GM12864 (cell line): ENCODE data around the gene PPARD.
"Not testable (repeated sequence)": the region's sequence is repeated elsewhere in the genome, so short reads cannot be mapped to it uniquely, and the experiment has no call there.

Experiments
- DNase-seq: peaks from one replicate; pipeline ENCODE4 v3.0.0-alpha.2; 2011; ENCODE audit warnings: low read depth
- H3K4me3 ChIP-seq: 2 replicates; pipeline ENCODE4 v1.5.1; 2011; ENCODE audit warnings: mild to moderate bottlenecking, low read depth, low read length, control low read depth
- TF ChIP-seq, protein P1 (sequence below): IDR thresholded peaks from 2 replicates; pipeline ENCODE4 v1.5.1; 2011; ENCODE audit warnings: low read depth, mild to moderate bottlenecking, moderate library complexity, low read length, control low read depth, inconsistent platforms; ENCODE audit errors: missing control alignments

PPARD gene

DNA sequence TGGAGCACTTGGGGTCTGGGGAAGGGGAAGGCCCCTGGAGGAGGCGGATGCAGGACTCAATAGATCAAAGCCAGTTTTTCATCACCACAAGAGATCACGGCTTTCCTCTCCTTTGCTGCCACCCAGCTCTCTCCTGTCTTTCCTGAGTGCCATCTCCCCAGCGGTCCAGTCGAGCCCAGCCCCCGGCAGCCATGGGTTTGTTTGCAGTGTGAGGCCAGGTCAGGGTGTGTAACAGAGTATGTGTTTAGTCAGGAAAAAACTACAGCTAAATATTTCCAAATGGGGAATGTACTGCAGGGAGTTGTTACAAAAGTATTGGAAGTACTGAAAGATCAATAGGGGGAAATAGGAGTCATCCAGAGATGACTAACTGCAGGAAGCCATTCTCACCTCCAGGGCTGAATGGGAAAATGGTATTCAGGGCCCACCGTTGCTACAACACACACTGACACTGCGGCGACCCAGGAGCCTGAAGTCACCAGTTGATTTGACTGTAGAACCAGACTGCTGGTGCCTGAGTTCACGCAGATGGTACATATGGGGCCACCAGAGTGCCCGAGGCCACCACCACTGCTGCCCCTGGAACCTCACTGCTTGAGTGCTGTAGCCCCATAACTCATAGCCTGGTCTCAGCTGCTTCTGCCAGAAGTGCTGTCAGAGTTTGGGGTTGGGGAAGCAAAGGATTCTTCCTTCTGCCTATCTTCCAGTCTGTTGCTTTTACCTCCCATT lies 86.2 kb downstream of the PPARD start:
- TF ChIP-seq, protein P1, sequence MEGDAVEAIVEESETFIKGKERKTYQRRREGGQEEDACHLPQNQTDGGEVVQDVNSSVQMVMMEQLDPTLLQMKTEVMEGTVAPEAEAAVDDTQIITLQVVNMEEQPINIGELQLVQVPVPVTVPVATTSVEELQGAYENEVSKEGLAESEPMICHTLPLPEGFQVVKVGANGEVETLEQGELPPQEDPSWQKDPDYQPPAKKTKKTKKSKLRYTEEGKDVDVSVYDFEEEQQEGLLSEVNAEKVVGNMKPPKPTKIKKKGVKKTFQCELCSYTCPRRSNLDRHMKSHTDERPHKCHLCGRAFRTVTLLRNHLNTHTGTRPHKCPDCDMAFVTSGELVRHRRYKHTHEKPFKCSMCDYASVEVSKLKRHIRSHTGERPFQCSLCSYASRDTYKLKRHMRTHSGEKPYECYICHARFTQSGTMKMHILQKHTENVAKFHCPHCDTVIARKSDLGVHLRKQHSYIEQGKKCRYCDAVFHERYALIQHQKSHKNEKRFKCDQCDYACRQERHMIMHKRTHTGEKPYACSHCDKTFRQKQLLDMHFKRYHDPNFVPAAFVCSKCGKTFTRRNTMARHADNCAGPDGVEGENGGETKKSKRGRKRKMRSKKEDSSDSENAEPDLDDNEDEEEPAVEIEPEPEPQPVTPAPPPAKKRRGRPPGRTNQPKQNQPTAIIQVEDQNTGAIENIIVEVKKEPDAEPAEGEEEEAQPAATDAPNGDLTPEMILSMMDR, result no peak
- H3K4me3 ChIP-seq, result no peak overlapping the region
- DNase-seq, result no peak

DNA sequence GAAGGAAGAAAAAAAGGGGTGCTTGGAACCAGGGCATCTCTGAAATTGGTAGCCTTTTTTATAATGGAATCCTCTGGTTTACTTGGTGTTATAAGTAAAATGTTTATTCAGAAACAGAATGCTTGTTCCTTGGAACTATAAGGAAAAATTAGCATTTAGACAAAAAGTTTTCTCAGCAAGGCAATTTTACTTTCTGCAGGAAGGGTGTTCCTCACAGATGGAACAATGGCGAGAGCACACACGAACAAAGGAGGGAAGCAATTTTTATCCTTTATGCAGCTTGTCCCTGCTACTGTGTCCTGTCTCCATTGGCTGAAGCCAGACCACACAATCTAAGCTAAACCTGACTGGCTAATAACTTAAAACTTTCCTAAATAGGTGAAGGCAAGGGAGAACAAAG lies 87.1 kb downstream of the PPARD start:
- no peak overlapping the region for H3K4me3 ChIP-seq
- TF ChIP-seq, protein P1, result no peak
- no peak for DNase-seq

DNA sequence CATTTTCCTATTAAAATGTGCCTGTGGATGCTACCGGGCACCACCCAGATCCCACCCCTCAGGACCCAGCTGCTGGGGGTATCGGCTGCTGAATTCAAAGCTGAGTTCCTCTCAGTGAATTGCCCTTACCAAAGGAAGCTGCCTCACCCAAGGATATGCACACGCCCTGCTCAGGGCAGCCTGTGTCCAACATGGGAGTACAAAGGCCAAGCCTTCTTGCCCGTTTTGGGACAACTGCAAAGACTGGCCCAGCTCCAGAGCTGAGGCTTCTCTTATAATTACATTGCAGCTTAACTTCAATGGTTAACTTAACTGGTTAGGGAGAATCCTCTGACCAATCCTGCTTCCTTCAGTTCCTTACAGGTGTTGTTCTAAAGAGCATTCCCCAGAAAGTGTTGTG lies 89.9 kb downstream of the PPARD start:
- H3K4me3 ChIP-seq, result no peak overlapping the region
- TF ChIP-seq, protein P1, result no peak
- no peak for DNase-seq

DNA sequence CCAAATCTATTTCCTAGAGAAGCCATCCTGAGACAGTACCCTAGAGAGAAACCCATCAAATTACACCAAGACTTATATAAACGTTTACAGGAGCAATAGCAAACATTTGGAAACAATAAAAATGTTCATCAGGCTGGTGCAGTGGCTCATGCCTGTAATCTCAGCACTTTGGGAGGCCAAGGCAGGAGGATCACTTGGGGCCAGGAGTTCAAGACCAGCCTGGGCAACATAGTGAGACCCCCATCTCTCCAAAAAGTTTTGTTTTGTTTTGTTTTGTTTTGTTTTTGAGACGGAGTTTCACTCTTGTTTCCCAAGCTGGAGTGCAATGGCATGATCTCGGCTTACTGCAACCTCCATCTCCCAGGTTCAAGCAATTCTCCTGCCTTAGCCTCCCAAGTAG lies 90.3 kb downstream of the PPARD start:
- not testable (repeated sequence) for H3K4me3 ChIP-seq, DNase-seq

DNA sequence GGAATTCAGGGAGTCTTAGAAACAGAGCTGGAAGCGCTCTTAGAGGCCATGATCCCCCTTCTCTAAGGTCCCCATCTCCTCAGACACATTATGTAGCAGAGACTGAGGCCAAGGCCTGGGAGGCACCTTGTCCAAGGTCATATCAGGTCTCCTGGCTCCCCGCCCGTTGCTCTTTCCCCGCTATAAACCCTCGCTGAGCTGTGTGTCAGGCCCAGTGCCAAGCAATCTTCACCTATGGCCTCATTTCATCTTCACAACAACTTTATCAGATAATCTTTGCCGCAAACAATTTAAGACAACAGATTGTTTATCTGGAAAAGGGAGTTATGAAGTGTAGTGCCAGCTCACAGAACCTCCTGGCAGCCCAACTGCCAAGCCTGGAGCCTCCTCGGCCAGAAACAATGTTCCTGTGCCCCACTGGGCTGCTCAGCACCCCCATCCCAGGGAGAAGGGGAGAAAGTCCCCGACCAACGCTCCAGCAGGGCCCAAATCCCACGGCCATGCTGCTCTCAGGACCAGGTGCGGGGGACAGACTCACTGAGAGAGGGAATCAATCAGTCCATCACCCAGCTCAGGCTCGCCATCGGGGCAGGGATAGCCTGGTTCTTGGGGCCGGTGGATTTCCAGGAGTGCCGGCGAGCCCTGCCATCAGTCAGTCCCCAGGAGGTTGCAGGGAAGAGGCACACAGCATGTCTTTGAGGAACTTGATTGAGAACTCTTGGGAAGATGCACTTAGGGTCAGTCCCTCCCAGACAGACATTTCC lies 92.9 kb downstream of the PPARD start:
- DNase-seq, result no peak
- TF ChIP-seq, protein P1, result no peak
- no peak overlapping the region for H3K4me3 ChIP-seq

DNA sequence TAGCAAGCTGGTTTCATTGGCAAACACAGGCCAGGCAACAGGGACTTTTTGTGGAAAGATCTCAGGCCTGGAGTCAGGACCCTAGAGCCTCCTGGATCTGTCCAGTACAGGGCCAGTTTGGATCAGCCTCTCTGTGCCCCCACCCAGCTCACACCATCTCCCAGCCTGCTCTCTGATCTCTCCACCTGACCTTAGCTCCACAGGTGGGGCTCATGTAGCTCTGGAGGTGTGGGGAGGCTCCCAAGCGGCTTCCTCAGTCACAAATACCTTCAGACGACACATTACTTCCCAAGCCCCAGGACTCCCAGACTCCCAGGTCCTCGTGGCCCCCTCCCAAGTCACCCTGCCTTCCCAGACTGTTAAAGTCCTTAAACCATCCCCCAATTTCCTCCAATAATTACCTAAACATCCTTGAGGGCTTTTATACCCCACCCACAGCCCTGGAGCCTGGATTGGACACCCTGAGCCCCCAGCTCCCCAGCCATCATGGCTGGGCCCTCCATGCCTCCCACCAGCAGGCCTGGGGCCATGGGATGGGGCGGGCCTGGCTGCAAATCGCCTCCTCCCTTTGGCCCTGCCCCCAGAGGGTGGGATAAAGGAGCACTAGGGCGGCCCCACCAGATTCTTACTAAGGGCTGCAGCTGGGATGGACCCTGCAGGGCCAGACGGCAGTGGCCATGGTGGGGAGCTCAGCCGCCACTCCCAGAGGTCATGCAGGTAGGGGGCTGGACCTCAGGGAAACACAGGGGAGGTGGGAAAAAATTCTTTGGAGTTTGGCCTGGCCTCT lies 93.9 kb downstream of the PPARD start:
- no peak for DNase-seq
- TF ChIP-seq, protein P1, result no peak
- no peak overlapping the region for H3K4me3 ChIP-seq

DNA sequence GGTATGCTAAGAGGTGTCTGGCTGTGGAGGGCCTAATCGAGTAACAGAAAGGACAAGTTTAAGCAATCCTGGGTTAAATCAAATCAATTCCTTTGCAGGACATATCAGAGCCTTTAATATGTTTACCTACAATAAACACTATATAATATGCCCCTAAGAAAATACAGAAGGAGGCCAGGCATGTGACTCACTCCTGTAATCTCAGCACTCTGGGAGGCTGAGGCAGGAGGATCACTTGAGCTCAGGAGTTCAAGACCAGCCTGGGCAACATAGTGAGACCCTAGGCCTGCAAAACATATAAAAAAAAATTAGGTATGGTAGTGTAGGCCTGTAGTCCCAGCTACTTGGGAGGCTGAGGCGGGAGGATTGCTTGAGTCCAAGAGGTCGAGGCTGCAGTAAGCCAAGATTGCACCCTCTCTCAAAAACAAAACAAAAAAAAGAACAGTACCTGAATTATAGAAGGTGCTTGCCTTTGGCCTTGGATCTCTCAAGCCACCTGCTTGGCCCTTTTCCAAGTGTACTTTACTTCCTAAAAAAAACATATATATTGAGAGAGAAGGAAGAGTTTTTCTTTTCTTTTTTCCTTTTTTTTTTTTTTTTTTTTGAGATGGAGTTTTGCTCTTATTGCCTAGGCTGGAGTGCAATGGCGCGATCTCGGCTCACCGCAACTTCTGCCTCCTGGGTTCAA lies 96.2 kb downstream of the PPARD start:
- not testable (repeated sequence) for H3K4me3 ChIP-seq, DNase-seq
